Liver (tissue), 3 donors: Measurements from ENCODE around the gene ADM2.

Source experiments
- ATF3 ChIP-seq: IDR thresholded peaks from 2 replicates; pipeline ENCODE4 v1.6.1; 2016; ENCODE audit warnings: antibody characterized with exemption
- CTCF ChIP-seq: fragments of 150-350 bp; IDR thresholded peaks from 2 replicates; pipeline ENCODE4 v1.5.1; 2017; ENCODE audit warnings: improper control_type of control experiment, low read depth, low read length; ENCODE audit not compliant: missing input control
- GABPA ChIP-seq, 2 donors: IDR thresholded peaks in 1 of 2; conservative IDR thresholded peaks in 1 of 2; 2 replicates each; pipeline ENCODE4 v1.6.1; 2016; ENCODE audit warnings: antibody characterized with exemption in 2 of 2, mild to moderate bottlenecking in 1 of 2, moderate library complexity in 1 of 2
- HNF4A ChIP-seq, 2 donors: conservative IDR thresholded peaks; 2 replicates each; pipeline ENCODE4 v1.6.1; 2016; ENCODE audit warnings: antibody characterized with exemption in 2 of 2, mild to moderate bottlenecking in 2 of 2
- MAX ChIP-seq: IDR thresholded peaks from 2 replicates; pipeline ENCODE4 v1.6.1; 2016; ENCODE audit warnings: antibody characterized with exemption
- RAD21 ChIP-seq, 2 donors: IDR thresholded peaks; 2 replicates each; pipeline ENCODE4 v1.6.1; 2016; ENCODE audit warnings: antibody characterized with exemption in 2 of 2, mild to moderate bottlenecking in 2 of 2
- REST ChIP-seq: IDR thresholded peaks from 2 replicates; pipeline ENCODE4 v1.6.1; 2016; ENCODE audit warnings: antibody characterized with exemption, mild to moderate bottlenecking
- RXRA ChIP-seq, 2 donors: IDR thresholded peaks; 2 replicates each; pipeline ENCODE4 v1.6.1; 2017 to 2018; ENCODE audit warnings: antibody characterized with exemption in 2 of 2, mild to moderate bottlenecking in 1 of 2
- SP1 ChIP-seq: IDR thresholded peaks from 2 replicates; pipeline ENCODE4 v1.6.1; 2018; ENCODE audit warnings: antibody characterized with exemption, mild to moderate bottlenecking
- TAF1 ChIP-seq: conservative IDR thresholded peaks from 2 replicates; pipeline ENCODE4 v1.6.1; 2016; ENCODE audit warnings: antibody characterized with exemption, mild to moderate bottlenecking
- YY1 ChIP-seq: IDR thresholded peaks from 2 replicates; pipeline ENCODE4 v1.6.1; 2016; ENCODE audit warnings: antibody characterized with exemption, mild to moderate bottlenecking
- ZBTB33 ChIP-seq: IDR thresholded peaks from 2 replicates; pipeline ENCODE4 v1.6.1; 2016; ENCODE audit warnings: antibody characterized with exemption
- donor health status: healthy.
- donor health status: healthy.

GRCh38 chr22:50497093-50497492 lies 15.8 kb downstream of the ADM2 start:
- TF ChIP-seq REST (no peak), CTCF (no peak), TAF1 (no peak), ZBTB33 (no peak), SP1 (no peak), MAX (no peak), GABPA (IDR thresholded peaks at IDR 0.05 in 1 of 2, conservative IDR thresholded peaks at IDR 0.05 in 1 of 2) (no peak), YY1 (no peak), HNF4A (conservative IDR thresholded peaks at IDR 0.05) (no peak), RAD21 (IDR thresholded peaks at IDR 0.05) (no peak), RXRA (IDR thresholded peaks at IDR 0.05) (no peak), ATF3 (no peak)
